ENCODE results near the gene COBL. TPM values are rescaled to one million over a fixed set of nuclear protein-coding genes. Genes with fewer than 3 reads are reported as not detected.

COBL gene
- polyA plus RNA-seq, 1 donor, result 117 TPM

DNA sequence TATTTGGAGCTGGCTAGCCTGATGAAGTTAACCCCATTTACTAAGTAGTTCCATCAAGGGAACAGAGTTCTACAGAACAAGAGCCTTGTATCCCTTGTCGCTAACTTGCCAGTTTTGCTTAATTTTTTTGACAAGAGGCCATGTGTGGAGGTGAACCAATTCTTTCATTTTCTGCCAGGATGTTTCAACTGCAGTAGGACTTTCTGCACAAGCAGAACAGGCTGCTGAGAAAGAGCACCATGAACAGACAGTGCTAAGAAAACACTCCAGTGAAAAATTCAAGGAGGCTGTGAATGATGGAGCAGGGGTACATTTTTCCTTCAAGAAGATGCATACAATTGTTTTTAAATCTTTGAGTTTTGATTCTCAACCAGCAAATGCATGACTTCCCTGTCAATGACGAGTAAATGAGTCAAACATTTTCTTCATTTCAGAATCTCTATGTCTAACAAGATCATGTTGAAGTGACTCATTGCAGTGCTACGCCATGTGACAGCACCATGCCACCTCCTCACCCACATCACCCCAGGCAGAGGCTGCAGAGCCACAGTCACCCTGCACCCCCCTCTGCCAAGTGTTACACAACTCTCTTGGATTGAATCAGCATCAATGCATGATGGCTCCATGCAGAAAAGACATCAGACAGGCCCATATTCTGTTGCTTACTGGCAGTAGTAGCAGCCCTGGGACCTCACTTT, 193.1 kb downstream of the COBL start:
- DNase-seq (ENCODE audit: low read depth), result no peak

GRCh38 chr7:51121931-51122425, 194.6 kb downstream of the COBL start:
- no peak for DNase-seq (ENCODE audit: low read depth)

GRCh38 chr7:51121036-51121790, 195.4 kb downstream of the COBL start:
- no peak for DNase-seq (ENCODE audit: low read depth)

GRCh38 chr7:51118628-51119027, 198.0 kb downstream of the COBL start:
- DNase-seq (ENCODE audit: low read depth), result no peak

DNA sequence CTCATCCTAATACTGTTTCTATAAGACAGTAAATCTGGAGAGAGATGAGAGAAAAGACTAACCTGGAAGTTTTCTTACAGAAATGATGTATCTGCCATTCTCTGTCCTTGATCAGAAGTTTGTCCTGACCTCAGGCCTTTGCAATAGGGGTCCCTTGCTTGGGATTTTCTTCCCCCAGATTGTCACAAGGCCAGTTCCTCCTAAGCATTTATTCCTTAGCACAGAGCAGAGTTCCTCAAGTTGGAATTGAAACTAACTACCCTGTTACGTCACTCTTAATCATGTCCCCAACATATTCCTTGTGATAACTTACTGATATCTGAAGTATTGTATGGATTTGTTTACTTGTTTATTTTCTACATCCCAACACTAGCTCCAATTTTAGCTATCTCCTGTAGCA, 202.1 kb downstream of the COBL start:
- DNase-seq (ENCODE audit: low read depth), result no peak

- no peak for DNase-seq (ENCODE audit: low read depth)
Observed at GRCh38 chr7:51113962-51114361, 202.6 kb downstream of the COBL start.

DNA sequence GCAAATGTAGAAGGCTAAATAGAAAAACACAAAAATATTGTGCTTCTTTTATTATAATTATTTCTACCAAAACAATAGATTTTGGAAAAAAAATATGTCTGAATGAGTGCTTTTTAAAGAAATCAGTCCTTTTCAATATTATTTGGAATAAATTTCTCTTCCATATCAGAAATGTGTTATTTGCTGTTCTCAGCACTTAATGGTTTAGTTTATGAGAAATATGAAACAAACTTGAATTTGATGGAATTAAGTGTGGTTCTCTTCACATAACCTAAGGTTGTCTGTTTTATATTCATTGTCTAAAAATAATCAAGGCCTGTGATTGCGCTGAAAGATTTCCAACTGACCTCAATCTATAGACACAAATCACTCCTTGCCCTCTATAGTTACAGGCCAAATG, 203.0 kb downstream of the COBL start:
- no peak for DNase-seq (ENCODE audit: low read depth)

- no peak for DNase-seq (ENCODE audit: low read depth)
Observed at GRCh38 chr7:51111241-51111940, 205.2 kb downstream of the COBL start.

GRCh38 chr7:51108134-51108533, 208.5 kb downstream of the COBL start:
- no peak for DNase-seq (ENCODE audit: low read depth)

GRCh38 chr7:51104278-51104677, 212.3 kb downstream of the COBL start:
- no peak for DNase-seq (ENCODE audit: low read depth)

DNA sequence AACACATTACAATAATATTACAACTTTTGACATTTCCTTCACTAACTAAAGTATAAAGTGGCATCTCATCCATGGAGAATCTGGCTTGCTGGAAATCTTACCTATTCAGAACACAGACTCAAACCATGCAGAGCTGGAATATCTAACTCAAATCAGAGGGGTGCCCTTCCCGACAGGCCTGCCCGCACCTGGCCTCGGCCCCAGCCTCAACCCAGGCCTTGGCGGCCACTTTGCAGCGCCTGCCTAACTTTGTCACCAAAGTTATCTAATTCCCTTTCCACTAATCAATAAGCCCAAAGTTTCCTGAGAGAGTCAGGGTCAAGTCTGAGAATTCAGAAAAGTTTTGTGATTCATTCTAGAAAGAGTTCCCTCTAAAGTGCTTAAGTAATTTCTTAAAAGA, 212.9 kb downstream of the COBL start:
- DNase-seq (ENCODE audit: low read depth), result no peak

- no peak for DNase-seq (ENCODE audit: low read depth)
Observed at GRCh38 chr7:51102828-51103227, 213.8 kb downstream of the COBL start.

DNA sequence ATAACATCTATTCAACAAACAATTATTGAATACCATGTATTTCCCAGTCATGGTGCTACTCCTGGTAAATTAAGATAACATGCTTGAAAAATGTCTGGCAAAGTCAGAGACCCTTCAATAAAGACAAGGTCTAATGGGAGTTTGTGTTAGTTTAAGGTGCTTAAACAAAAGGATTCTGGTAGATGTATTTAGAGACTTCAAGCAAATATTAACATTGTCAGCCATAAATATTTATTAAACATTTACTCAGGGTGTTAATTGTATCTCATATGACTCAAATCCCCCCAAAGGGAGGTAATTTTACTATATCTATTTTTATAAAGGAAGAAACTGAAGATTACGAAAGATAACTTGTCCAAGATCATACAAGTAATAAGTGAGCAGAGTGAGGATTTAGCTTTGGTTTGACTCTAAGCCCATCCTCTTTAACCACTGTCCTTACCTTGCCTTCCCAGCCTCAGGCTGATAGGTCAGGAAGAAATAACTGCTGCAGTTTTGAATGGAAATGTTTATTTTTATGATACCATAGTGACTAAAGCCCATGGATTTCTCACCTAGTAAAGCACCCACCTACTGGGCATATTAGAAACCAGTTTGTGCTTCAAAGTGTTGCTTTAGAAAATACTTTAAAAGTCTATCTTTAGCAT, 215.4 kb downstream of the COBL start:
- DNase-seq (ENCODE audit: low read depth), result no peak

- DNase-seq (ENCODE audit: low read depth), result no peak
Observed at GRCh38 chr7:51090411-51090810, 226.2 kb downstream of the COBL start.

DNA sequence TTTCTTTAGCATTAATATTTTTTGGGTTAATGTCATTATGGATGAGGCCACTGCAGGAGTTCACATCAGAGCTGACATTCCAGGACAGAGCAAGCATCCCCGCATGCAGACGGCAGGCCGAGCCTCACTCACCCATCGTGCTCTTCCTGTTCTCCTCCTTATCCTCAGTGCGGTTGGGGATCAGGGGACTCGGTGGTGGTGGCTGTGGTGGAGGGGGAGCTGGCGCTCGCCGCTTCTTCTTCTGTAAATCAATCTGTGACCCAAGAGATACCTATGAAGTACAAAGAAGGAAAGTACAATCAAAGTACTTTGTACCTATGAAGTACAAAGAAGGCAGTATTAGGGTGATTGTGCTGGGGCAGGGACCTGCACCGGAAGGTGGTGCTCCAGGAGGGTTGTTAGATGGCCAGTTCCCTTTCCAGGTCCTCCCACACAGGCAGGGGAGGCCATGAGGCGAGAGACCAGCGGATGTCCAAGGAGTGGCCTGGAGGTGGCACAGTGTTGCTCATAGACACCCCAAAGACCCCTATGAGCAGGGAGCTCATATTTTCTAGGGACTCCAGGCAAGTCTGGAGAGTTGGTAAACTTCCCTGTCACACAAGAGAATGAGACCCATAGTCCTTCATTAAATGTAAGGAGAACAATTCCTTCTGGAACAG, 231.4 kb downstream of the COBL start:
- DNase-seq (ENCODE audit: low read depth), result no peak

DNA sequence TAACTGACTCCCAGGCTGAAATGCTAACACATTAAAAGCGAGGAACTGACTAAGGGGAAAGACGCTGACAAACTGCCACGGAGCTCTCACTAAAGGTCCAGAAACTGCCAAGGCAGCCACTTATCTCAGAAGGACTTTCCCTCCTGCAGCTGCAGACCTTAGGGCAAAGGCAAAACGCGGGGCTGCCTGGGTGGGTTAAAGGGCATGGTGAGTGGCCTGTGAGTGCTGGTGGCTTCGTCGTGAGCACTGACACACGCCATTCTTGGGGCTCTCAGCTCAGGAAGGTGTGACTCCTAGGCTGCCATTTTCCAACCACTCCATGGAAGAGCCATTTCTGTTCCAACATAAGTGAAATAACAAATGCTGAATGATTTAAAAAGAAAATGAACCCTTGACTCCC, 232.5 kb downstream of the COBL start:
- DNase-seq (ENCODE audit: low read depth), result no peak

DNA sequence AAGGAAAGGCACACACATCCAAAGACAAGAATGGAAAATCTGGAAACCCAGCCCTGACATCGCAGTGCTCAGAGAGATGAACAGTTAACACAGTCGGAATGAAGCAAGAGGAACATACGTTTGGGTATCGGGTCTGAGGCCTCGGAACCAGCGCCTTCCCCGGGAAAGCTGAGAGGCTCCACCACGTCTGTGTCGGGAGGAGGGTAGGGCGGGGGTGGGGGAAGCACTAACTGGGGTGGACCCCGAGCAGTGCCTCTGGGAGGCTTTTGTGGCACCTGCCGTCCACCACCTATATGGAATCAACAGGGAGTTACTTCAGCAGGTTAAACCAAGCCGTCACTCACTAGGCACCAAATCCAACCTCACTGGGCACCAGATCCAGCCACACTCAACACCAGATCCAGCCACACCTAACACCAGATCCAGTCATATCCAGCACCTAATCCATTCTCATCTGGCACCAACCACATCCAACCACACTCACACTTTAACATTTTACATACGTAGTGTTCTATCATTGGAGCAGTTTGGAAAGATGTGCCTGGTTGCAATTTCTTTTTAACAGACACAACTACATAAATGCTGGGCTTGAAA, 233.6 kb downstream of the COBL start:
- no peak for DNase-seq (ENCODE audit: low read depth)

DNA sequence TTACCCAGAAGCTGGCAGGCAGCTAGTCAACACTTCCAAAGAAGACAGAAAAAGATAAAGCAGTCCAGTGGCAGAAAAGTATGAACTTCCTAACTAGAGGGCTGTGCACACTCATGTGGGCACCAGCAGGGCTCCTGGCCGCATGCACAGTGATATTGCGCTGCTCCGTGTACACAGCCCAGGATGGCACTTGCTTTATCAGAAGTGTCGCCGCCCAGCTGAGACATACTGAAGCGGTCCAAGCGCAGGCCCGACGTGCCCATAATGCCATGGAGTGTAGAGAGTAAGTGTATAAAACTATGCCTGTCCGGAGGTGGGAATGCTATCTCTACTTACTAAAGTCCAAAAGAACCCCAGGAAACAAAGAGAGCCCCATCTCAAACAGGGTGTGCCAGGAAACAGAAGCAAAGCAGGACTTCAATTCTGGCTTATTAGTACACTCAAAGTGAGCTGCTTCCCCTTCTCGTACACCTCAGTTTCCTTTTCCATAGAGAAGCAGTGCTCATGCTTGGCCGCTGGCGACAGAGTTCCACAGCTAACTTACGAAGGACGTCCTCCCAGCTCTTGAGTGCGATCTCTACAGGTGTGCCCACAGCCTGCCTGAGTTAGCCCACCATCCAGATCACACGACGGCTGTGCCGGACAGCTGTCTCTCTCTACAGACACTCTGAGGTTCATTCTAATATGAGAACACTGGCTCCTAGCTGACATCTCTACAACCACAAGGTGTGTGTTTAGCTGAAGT, 234.3 kb downstream of the COBL start:
- DNase-seq (ENCODE audit: low read depth), result no peak

- no peak for DNase-seq (ENCODE audit: low read depth)
Observed at GRCh38 chr7:51081270-51081890, 235.2 kb downstream of the COBL start.

Measured in forelimb muscle (tissue), 1 donor.